Measurements from ENCODE around the gene SKI.

SKI gene

DNA sequence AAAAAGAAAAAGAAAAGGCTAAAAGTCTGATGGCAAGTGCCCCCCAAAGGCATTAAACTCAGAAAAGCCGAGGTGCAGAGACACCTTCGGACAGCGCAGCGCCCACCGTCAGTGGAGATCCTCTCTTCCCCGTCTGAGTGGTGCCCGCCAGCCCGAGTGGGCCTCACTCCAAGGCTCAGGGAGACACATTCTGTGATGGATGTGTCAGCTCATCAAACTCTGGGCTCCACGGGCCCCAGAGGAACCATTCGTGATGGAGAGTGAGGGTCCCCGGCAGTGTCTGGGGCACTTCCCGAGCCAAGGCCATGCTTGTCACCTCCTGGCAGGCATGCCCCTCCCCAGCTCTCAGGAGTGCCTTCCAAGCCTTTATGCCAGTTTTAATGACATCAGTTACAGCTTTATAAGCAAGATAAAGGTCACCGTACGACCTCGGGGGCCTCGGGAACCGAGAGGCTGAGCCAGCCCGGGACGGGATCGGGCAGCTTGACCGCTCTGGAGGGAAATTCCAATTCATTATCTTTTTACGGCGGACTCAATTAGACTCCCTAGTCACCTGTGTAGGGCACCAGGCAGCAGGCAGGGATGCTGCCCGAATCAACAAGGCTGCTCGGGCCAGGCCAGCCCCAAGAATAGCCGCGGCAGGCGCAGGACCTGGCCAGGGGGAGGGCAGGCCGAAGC, 113.7 kb downstream of the SKI start:
- no peak for DNase-seq (ENCODE audit: low spot score)

- no peak for DNase-seq (ENCODE audit: low spot score)
Measured at GRCh38 chr1:2342384-2343022, 114.4 kb downstream of the SKI start.

DNA sequence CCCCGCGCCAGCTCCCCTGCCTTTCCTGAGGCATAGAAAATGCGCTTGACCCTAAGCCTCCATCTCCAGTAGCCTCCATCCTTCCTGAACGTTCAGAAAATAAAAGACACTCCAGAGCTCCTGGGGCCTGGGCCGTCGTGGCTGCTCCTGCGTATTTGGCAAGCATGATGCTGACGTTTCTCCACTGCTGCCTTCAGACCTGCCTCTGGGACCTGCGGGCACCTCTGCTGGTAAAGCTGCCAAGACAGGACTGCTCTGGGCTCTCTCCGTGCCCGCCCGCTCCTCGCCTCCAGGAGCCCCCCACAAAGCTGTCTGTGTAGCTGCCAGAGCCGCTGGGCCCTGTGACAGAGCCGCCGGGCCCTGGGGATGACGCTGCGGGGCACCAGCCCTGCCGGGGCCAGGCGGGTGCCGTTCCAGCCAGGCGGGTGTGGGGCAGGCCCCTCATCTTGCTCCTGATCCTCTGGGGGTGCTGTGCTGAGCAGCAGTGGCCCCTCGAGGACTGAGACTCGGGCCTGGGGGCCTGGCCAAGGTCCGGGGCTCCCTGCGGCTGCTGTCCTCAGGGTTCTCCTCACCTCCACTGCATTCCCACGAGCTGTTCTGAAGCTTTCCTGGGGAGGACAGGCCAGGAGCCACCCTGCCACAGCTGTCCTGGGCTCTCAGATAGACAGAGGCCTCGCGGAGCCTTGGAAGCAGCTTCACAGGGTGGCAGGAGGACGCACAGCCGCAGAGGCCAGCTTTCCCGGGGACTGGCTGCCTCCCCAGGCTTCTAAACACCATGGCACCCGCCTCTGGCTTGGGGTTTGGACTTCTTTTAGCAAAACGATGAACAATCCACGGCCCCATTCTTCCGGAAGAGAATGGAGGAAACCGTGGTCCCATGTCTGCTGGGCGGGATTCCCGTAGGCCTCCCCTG, 115.2 kb downstream of the SKI start:
- DNase-seq (ENCODE audit: low spot score), result no peak

DNA sequence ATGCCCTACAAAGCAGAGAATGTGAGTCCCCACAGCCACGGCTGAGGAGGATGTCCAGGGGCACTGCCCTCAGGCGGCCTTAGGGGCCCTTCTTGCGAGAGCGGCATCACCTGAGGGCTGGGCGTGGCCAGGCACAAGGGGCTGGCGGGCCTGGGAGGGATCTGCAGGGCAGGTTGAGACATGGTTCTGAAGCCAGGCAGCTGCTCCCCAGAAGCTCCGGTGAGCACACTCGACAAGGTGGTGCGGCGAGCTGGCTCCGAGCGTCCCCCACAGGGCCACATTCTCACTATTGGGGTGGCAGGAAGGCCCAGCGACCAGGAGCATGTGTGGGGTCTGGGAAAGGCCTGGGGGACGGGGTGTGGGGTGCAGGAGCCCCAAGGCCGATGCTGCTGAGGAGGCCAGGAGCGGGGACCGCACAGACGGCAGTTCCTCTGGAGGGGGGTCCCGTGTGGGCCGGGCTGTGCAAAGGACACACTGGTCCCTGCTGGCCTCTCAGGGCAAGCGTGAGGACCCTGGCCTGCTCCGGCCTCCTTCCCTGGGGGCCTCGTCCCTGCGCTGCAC, 116.1 kb downstream of the SKI start:
- no peak for DNase-seq (ENCODE audit: low spot score)

GRCh38 chr1:2344744-2345296, 116.7 kb downstream of the SKI start:
- DNase-seq (ENCODE audit: low spot score), result no peak

- DNase-seq (ENCODE audit: low spot score), result no peak
Measured at GRCh38 chr1:2345297-2346075, 117.4 kb downstream of the SKI start.

DNA sequence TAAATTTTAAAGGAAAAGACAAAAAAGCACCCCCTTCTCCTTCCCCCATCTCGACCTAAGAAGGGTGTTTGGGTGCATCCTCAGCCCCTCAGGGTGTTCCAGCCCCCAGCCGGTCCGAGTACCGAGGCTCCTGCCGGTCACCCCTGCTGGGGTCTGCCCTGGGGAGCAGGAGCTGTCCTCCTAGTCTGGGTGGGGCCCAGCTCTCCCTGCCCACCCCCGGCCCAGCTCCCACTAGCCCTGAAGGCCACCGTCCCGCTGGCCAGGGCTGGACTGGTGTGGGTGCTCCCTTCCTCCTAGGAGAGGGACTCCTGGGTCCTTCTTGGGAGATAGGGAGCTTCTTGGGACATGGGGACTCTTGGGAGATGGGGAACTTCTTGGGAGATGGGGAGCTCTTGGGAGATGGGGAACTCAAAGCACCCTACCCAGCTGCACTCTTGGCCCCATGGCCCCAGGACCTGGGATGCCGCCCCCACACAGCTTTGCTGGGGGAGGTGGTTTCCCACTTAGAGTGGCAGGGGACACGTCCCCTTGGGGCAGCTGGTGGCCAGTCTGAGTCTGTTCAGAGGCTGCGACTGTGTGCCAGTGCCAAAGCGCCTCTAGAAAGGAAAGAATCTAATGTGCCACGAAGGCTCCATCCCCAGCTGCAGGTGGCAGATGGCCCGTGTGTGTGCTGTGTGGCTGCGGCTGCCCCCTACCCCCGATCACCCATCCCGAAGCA, 118.7 kb downstream of the SKI start:
- DNase-seq (ENCODE audit: low spot score), result no peak

DNA sequence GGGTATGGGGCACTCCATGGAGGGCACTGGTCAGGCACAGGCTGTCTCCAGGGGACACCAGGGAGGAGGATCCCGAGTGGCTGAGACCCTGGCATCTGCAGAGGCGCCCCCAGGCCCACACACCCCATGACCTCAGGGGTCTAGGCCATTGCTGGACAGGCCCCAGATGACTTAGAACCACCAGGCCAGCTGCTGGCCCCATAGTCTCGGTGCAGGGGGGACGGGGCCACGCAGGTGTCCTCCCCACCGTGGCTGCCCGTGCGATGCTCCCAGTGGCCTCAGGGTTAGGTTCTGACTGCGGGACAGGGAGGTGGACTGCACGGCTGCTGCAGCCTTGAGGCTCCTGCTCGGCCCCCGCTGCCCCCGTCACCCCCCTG, 119.3 kb downstream of the SKI start:
- DNase-seq (ENCODE audit: low spot score), result no peak

DNA sequence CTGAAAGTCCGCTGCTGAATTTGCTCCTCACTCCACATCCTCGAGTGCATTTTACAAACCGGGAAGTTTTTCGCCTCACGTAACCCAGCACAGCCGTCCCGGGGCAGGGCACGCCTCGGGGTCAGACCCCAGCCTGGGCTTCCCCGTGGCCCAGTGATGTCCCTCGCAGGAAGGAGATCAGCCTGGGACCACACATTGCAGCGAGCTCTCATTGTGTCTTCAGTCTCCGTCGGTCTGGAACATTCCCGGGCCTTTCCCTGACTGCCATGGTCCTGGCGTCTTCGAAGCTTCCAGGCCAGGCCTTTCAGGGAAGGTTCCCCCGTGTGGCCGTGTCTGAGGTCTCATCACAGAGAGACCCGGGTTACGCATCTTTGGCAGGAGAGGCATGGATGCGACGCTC, 119.8 kb downstream of the SKI start:
- DNase-seq (ENCODE audit: low spot score), result no peak

GRCh38 chr1:2348346-2349325, 120.5 kb downstream of the SKI start:
- no peak for DNase-seq (ENCODE audit: low spot score)

DNA sequence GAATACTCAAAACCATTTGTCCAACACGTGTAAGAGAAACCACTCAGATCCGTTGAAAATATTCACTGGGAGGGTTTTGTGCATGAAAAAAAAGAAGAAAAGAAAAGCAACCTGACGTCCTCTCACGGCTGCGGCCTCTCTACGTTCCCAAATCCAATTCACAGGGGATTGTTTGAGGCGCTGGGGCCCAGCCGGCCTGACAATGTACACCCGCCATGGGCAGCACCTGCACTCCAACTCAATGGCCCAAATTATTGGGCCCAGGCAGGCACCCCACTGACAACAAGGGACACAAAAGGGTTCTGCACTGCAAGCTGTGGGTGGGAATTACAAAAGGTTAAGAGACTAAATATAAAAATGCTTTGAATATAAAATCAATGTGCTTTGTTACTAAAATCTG, 121.7 kb downstream of the SKI start:
- no peak for DNase-seq (ENCODE audit: low spot score)

- no peak for DNase-seq (ENCODE audit: low spot score)
Measured at GRCh38 chr1:2350501-2350900, 122.4 kb downstream of the SKI start.

DNA sequence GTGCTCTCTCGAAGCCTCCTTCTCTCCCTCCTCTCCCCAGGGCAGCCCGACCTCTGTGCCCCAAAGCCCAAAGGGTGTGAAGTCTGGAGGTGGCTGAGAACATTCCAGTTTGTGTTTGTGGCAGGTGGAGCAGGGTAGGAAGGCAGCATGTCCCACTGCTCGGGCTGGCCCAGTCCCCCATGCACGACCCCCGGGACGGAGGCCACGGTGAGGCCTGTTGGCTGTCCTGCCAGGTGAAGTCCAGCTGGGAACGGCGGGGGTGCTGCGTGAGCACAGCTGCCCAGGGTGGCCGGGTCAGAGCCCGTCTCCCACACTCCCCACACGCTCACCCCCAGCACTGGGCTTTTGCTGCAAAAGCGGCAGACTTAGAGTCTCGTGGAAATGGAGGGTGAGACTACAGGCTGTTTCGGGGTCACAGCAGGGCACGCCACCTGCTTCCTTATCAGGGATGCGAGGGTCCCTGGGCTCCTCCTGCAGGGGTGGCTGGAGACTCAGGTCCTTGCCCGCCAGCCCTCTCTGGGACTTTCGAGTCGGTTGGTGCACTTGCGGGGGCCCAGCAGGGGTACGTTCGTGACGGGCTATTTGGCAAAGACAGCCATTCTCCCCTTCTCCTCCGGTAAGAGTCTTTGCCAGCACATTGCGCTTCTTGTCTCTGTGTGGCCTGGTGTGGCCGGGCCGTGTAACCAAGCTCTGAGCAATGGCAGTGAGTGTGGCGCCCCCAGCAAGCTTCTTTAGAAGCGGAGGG, 123.0 kb downstream of the SKI start:
- DNase-seq (ENCODE audit: low spot score), result no peak

DNA sequence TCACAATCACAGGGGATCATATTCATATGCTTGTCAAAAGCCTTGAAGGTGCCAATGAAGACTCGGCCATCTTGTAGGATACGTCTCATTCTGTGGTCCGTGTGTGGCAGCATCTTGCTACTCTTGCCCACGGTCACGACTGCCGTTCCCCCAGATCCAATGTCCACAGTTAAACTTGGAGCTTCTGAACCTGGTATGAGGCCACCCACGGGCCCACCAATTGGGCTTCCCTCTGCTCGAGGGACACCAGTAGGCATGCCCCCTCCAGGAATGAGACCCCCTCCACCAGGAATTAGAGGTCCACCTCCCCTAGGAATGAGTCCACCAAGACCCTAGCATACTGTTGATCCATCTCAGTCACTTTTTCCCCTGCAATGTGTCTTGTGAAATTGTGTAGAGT, 123.6 kb downstream of the SKI start:
- DNase-seq (ENCODE audit: low spot score), result no peak

DNA sequence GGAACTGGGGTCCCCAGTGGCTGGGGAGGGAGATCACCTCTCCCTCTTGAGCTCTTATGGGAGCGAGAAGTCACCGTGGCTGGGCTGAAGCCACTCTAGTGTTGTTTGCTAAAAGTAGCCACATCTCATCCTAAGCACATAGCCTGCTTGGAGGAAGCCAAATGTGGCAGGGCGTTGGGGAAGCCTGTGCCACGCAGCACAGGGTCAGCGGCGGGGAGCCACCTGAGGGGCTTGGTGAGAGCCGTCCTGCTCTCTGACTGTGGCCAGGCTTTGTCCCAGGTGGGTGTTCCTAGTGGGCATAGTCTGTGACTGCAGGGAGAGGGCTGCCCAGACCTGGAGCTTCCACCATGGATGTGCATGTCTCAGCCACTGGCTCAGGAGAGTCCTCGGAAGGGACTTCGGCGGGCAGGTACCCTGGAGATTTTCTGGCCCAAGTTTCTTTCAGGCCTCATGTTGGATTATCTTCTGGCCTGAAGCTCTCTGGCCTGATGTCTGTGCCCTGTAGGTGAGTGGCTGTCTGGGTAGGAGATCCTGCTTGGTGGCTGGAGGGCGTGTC, 124.3 kb downstream of the SKI start:
- no peak for DNase-seq (ENCODE audit: low spot score)

GRCh38 chr1:2352897-2353550, 124.9 kb downstream of the SKI start:
- no peak for DNase-seq (ENCODE audit: low spot score)

- DNase-seq (ENCODE audit: low spot score), result no peak
Measured at GRCh38 chr1:2353551-2354438, 125.7 kb downstream of the SKI start.

Measured in hepatic stellate cell (primary cell).